Hepatocyte (in vitro differentiated cells): Measurements from ENCODE around the gene SORCS3. TPM values are rescaled to one million over a fixed set of nuclear protein-coding genes. Genes with fewer than 3 reads are reported as not detected.

ENCODE experiments used
- DNase-seq: peaks from one replicate; pipeline ENCODE4 v3.0.0-alpha.2; 2016; ENCODE audit warnings: low spot score
- H2AFZ ChIP-seq: fragments of 200-600 bp; sonication (generic); 2 replicates; pipeline ENCODE4 v1.6.0; 2016; ENCODE audit warnings: antibody characterized with exemption, mild to moderate bottlenecking
- H3K27ac ChIP-seq: fragments of 200-600 bp; sonication (generic); 2 replicates; pipeline ENCODE4 v1.5.1; 2016; ENCODE audit warnings: mild to moderate bottlenecking
- H3K27me3 ChIP-seq: fragments of 200-600 bp; sonication (generic); 2 replicates; pipeline ENCODE4 v1.6.1; 2016
- H3K36me3 ChIP-seq: fragments of 200-600 bp; sonication (generic); replicated peaks from 2 replicates; pipeline ENCODE4 v1.5.1; 2016; ENCODE audit warnings: low read depth; ENCODE audit not compliant: insufficient read depth
- H3K4me1 ChIP-seq: fragments of 200-600 bp; sonication (generic); 2 replicates; pipeline ENCODE4 v1.5.1; 2016; ENCODE audit warnings: mild to moderate bottlenecking, moderate library complexity; ENCODE audit not compliant: insufficient read depth
- H3K4me2 ChIP-seq: fragments of 200-600 bp; sonication (generic); 2 replicates; pipeline ENCODE4 v1.6.0; 2016
- H3K4me3 ChIP-seq: fragments of 200-600 bp; sonication (generic); 2 replicates; pipeline ENCODE4 v1.5.1; 2016; ENCODE audit warnings: mild to moderate bottlenecking
- H3K79me2 ChIP-seq: fragments of 200-600 bp; sonication (generic); 2 replicates; pipeline ENCODE4 v1.6.0; 2017; ENCODE audit warnings: mild to moderate bottlenecking
- H3K9me2 ChIP-seq: fragments of 200-600 bp; sonication (generic); replicated peaks from 2 replicates; pipeline ENCODE4 v1.6.0; 2017; ENCODE audit warnings: mild to moderate bottlenecking; ENCODE audit not compliant: insufficient read depth
- H3K9me3 ChIP-seq: fragments of 200-600 bp; sonication (generic); 2 replicates; pipeline ENCODE4 v1.5.1; 2016; ENCODE audit warnings: low read depth, mild to moderate bottlenecking
- H4K20me1 ChIP-seq: fragments of 200-600 bp; sonication (generic); 2 replicates; pipeline ENCODE4 v1.6.0; 2016; ENCODE audit warnings: mild to moderate bottlenecking; ENCODE audit not compliant: insufficient read depth, poor library complexity, severe bottlenecking
- CTCF ChIP-seq: fragments of 200-600 bp; sonication (generic); IDR thresholded peaks from 2 replicates; pipeline ENCODE4 v1.5.1; 2016; ENCODE audit warnings: antibody characterized with exemption, mild to moderate bottlenecking; ENCODE audit not compliant: poor library complexity
- EZH2 ChIP-seq: fragments of 200-600 bp; sonication (generic); IDR thresholded peaks from 2 replicates; pipeline ENCODE4 v1.6.1; 2016; ENCODE audit warnings: antibody characterized with exemption, mild to moderate bottlenecking, borderline replicate concordance
- EZH2phosphoT487 ChIP-seq: fragments of 200-600 bp; sonication (generic); IDR thresholded peaks from one replicate; pipeline ENCODE4 v1.6.1; 2018; ENCODE audit warnings: antibody characterized with exemption, mild to moderate bottlenecking, low read depth, moderate library complexity; ENCODE audit not compliant: unreplicated experiment, severe bottlenecking
- WGBS: methylation state at CpG from one replicate; pipeline ENCODE4 v1.1.6; 2016; ENCODE audit warnings: low lambda C conversion rate; ENCODE audit errors: missing lambda C conversion rate; 5-methylcytosine and 5-hydroxymethylcytosine counted together
- polyA plus RNA-seq: library from polyadenylated mRNA; unstranded; fragments of >200 nt; fragmentation: Nextera tagmentation; extraction: Ambion mirVana; gene quantifications from 2 replicates; pipeline ENCODE4 v1.2.1, GENCODE V29; 2016
- total RNA-seq: library from RNA; depleted of rRNA; stranded (reverse); fragments of >200 nt; gene quantifications from 2 replicates; pipeline ENCODE4 v1.2.3, GENCODE V29; 2014

Gene SORCS3
- total and polyA plus RNA-seq, 2 experiments from 2014 or later: 0.59 to 0.80 TPM

DNA sequence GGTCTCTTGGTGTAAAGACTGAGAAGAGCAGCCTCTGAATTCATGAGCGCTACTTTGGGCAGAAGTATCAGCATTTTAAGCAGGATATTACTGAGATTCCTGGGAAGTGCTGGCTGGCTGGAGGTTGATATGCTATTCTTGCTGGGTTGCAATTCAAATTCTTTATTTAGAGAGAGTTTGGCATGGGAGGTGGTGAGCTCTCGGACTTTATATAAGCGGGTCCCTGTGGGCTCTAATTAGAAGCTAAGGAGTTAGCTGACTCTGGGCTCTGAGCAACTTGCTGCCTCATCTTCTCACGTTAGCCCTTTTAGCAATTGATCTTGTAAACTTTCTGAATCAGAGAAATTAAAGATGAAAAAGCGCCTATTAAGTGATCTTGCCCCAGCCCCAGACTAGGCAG, 430.9 kb downstream of the SORCS3 start:
- peaks cover 3% of the 10 kb centered on the region for H3K27me3 ChIP-seq
- no peaks in the 10 kb centered on the region for H4K20me1 ChIP-seq
- TF ChIP-seq EZH2phosphoT487: no peak
- no peak for TF ChIP-seq CTCF
- no peak for TF ChIP-seq EZH2
- no peaks in the 10 kb centered on the region for H3K79me2 ChIP-seq
- H3K4me1 ChIP-seq: no peaks in the 10 kb centered on the region
- H3K9me2 ChIP-seq: no peaks in the 10 kb centered on the region
- no peaks in the 10 kb centered on the region for H3K9me3 ChIP-seq
- DNase-seq: no peak
- H3K4me3 ChIP-seq: no peak overlapping the region
- no peak overlapping the region for H3K27ac ChIP-seq
- H3K36me3 ChIP-seq: no peaks in the 10 kb centered on the region
- no peak overlapping the region for H3K4me2 ChIP-seq
- no peak overlapping the region for H2AFZ ChIP-seq
- WGBS: 91% methylated on average over 5 of the region's 5 CpGs

- H3K9me2 ChIP-seq: no peaks in the 10 kb centered on the region
- no peak overlapping the region for H3K4me3 ChIP-seq
- DNase-seq: no peak
- H3K4me1 ChIP-seq: no peaks in the 10 kb centered on the region
- no peaks in the 10 kb centered on the region for H3K79me2 ChIP-seq
- WGBS: 72% methylated on average over 4 of the region's 4 CpGs
- H3K4me2 ChIP-seq: no peak overlapping the region
- H2AFZ ChIP-seq: no peak overlapping the region
- H3K27ac ChIP-seq: no peak overlapping the region
- TF ChIP-seq CTCF (no peak), EZH2 (no peak), EZH2phosphoT487 (no peak)
- H3K27me3 ChIP-seq: peaks cover 3% of the 10 kb centered on the region
- no peaks in the 10 kb centered on the region for H3K9me3 ChIP-seq
- H4K20me1 ChIP-seq: no peaks in the 10 kb centered on the region
- H3K36me3 ChIP-seq: no peaks in the 10 kb centered on the region
Measured at GRCh38 chr10:105073999-105074398, 432.9 kb downstream of the SORCS3 start.

DNA sequence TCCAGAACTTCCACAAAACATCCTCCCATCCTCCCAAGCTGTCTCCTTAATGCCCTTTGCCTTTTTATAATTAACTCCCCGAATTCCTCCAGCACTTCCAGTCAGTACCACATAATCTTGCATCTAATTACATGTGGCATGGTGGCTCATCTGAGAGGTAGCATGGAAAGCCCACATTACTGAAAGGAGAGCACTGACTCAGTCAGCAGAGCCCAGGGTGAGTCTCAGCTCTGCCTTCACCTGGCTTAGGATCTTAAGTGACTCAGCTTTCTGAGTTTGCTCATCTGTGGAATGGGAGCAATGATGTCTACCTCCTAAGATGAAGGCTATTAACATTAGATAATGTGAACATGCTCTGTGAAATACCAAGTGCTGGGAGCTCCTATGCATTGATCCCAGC, 433.9 kb downstream of the SORCS3 start:
- H3K27me3 ChIP-seq: peaks cover 2% of the 10 kb centered on the region
- no peaks in the 10 kb centered on the region for H3K36me3 ChIP-seq
- WGBS: 67% methylated on average over 1 of the region's 1 CpG
- H3K4me3 ChIP-seq: no peak overlapping the region
- H3K9me3 ChIP-seq: no peaks in the 10 kb centered on the region
- H2AFZ ChIP-seq: no peak overlapping the region
- H3K4me1 ChIP-seq: no peaks in the 10 kb centered on the region
- H3K79me2 ChIP-seq: no peaks in the 10 kb centered on the region
- H4K20me1 ChIP-seq: no peaks in the 10 kb centered on the region
- H3K27ac ChIP-seq: no peak overlapping the region
- no peak overlapping the region for H3K4me2 ChIP-seq
- DNase-seq: no peak
- no peaks in the 10 kb centered on the region for H3K9me2 ChIP-seq
- TF ChIP-seq CTCF (no peak), EZH2phosphoT487 (no peak), EZH2 (no peak)

- no peak for TF ChIP-seq EZH2
- no peak for TF ChIP-seq CTCF
- TF ChIP-seq EZH2phosphoT487: no peak
- Histone ChIP-seq H3K27ac (no peak overlapping the region), H3K79me2 (no peaks in the 10 kb centered on the region), H3K9me2 (no peaks in the 10 kb centered on the region), H2AFZ (no peak overlapping the region), H3K9me3 (no peaks in the 10 kb centered on the region), H3K4me2 (no peak overlapping the region), H4K20me1 (no peaks in the 10 kb centered on the region), H3K27me3 (no peaks in the 10 kb centered on the region), H3K36me3 (no peaks in the 10 kb centered on the region), H3K4me1 (no peaks in the 10 kb centered on the region), H3K4me3 (no peak overlapping the region)
- no peak for DNase-seq
- 89% methylated on average over 2 of the region's 2 CpGs for WGBS
Measured at GRCh38 chr10:105085980-105086379, 444.9 kb downstream of the SORCS3 start.
